GM12801 (cell line): ENCODE results near the gene RGS10.

Experiments
- TF ChIP-seq, protein P1 (sequence below): IDR thresholded peaks from one replicate; pipeline ENCODE4 v1.5.1; 2011; ENCODE audit warnings: control low read depth; ENCODE audit not compliant: insufficient read length; ENCODE audit errors: extremely low read depth

The RGS10 gene

GRCh38 chr10:119483839-119484238 is 58.7 kb downstream of the RGS10 start:
- TF ChIP-seq, protein P1, sequence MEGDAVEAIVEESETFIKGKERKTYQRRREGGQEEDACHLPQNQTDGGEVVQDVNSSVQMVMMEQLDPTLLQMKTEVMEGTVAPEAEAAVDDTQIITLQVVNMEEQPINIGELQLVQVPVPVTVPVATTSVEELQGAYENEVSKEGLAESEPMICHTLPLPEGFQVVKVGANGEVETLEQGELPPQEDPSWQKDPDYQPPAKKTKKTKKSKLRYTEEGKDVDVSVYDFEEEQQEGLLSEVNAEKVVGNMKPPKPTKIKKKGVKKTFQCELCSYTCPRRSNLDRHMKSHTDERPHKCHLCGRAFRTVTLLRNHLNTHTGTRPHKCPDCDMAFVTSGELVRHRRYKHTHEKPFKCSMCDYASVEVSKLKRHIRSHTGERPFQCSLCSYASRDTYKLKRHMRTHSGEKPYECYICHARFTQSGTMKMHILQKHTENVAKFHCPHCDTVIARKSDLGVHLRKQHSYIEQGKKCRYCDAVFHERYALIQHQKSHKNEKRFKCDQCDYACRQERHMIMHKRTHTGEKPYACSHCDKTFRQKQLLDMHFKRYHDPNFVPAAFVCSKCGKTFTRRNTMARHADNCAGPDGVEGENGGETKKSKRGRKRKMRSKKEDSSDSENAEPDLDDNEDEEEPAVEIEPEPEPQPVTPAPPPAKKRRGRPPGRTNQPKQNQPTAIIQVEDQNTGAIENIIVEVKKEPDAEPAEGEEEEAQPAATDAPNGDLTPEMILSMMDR: no peak

DNA sequence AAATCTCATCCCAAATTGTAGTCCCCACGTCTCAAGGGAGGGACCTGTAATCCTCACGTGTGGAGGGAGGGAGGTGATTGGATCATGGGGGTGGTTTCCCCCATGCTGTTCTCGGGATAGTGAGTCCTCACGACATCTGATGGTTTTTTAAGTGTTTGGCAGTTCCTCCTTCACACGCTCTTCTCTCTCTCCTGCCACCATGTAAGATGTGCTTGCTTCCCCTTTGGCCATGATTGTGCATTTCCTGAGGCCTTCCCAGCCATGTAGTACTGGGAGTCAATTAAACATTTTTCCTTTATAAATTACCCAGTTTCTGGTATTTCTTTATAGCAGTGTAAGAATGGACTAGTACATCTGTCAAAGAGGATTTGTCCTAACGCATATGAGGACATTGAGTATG is 59.5 kb downstream of the RGS10 start:
- TF ChIP-seq, protein P1: no peak

DNA sequence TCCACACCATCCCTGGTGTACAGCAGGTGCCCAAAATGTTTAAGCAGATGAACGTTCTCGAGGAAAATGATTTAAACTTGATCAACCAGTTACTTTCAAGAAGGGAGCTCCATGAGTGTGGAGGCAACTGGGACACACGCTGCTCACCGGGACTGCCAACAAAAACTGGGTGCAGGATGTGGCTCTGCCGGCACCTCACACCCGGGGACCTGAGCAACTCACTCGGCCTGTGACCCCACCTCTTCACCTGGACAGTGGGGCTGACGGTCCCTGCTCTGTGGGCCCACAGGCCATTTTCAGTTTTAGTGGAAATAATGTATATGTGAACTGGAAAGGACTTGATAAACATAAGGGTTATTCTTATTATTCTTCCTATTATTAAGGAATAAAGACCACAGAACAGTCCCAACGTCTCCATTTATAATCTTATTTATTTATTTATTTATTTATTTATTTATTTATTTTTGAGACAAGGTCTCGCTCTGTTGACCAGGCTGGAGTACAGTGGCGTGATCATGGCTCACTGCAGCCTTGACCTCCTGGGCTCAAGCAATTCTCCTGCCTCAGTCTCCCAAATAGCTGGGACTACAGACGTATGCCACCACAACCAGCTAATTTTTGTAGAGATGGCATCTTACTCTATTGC is 60.6 kb downstream of the RGS10 start:
- TF ChIP-seq, protein P1: no peak

DNA sequence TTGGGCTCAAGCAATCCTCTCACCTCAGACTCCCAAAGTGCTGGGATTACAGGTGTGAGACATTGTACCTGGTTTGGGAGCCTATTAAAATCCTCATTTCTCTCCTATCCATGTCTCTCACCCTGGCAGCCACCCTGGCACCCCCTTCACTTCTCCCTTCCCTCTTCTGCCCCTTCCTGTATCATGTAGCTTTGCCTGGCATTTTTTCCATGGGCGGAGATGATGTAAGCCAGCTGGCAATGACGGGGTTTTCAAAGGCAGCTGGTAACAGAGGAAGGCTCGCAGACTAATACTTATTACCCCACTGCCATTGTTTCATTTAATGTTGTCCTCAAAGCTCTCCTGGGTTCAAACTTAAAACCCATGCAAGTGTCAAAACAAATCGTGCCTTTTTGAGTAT is 61.9 kb downstream of the RGS10 start:
- TF ChIP-seq, protein P1: no peak

DNA sequence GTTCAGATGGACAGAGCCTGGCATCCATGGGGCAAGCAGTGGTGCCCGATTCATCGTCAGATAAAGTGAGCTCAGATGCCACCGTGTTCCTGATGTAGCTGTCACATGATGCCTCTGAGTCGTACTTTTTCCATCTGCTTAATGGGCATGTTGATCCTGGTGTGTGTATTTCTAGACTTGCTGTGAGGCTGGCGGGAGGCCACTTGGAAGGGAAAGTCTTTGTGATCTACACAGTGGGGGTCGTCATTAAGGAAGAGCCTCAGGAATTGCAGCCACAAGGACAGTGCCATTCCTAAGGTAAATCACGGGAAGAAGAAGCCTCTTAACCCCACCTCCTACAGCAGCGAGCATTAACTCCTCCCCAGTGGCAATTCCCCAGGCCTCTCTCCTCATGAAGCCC is 63.0 kb downstream of the RGS10 start:
- TF ChIP-seq, protein P1: no peak

- TF ChIP-seq, protein P1: no peak
Observed at GRCh38 chr10:119478811-119479341, 63.6 kb downstream of the RGS10 start.

- TF ChIP-seq, protein P1: no peak
Observed at GRCh38 chr10:119478111-119478802, 64.3 kb downstream of the RGS10 start.
